Neuron (in vitro differentiated cells): ENCODE results near the gene KLF18.

Experiments used
- H2AFZ ChIP-seq: one replicate; pipeline ENCODE4 v1.6.1; 2013; ENCODE audit warnings: low read depth, mild to moderate bottlenecking, inconsistent platforms, low read length, moderate library complexity
- H3K27me3 ChIP-seq: one replicate; pipeline ENCODE4 v1.6.1; 2013; ENCODE audit warnings: low read length; ENCODE audit not compliant: insufficient read depth
- H3K36me3 ChIP-seq: one replicate; pipeline ENCODE4 v1.6.1; 2013; ENCODE audit warnings: low read length; ENCODE audit not compliant: insufficient read depth
- H3K4me1 ChIP-seq: one replicate; pipeline ENCODE4 v1.6.1; 2013; ENCODE audit warnings: low read length; ENCODE audit not compliant: insufficient read depth
- H3K4me3 ChIP-seq: 2 replicates; pipeline ENCODE4 v1.5.1; 2013; ENCODE audit warnings: mild to moderate bottlenecking, low read length, moderate library complexity
- H3K9me3 ChIP-seq: one replicate; pipeline ENCODE4 v1.6.1; 2013; ENCODE audit warnings: low read length

Gene KLF18

GRCh38 chr1:44141531-44141930 is at the start of gene KLF18:
TSS of gene KLF18 (minus strand) at chr1:44141631. CDS start at chr1:44141631, 0 bp downstream.
- H3K4me3 ChIP-seq = no peak within 1 kb of the TSS
- H3K27me3 ChIP-seq = no peaks in the 10 kb centered on the region
- no peaks in the 10 kb centered on the region for H3K36me3 ChIP-seq
- no peaks in the 10 kb centered on the region for H3K4me1 ChIP-seq
- no peak within 1 kb of the TSS for H2AFZ ChIP-seq
- peaks cover 2% of the 10 kb centered on the region for H3K9me3 ChIP-seq

DNA sequence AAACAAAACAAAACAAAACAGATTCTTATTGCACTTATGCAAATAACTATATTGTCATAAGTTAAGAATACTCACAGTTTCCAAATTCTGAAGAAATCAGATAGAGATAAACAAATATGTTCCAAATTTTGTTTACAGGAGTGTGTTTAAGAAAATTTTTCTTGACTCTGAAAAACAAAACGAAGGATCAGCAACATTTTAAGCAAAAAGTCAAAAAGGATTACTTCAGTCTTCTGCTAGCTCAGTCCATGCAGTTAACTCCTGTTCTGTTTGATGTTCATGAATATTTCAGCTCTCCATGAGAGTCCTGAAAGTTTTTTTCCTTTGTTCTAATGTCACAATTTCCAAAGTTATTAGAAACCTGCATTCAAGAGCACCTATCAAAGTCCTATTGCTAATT is 33.2 kb upstream of the KLF18 start:
- Histone ChIP-seq H3K27me3 (no peaks in the 10 kb centered on the region), H3K4me3 (no peak overlapping the region), H2AFZ (no peak overlapping the region), H3K36me3 (no peaks in the 10 kb centered on the region), H3K9me3 (peaks cover 3% of the 10 kb centered on the region), H3K4me1 (peaks cover 14% of the 10 kb centered on the region)

- Histone ChIP-seq H2AFZ (no peak overlapping the region), H3K9me3 (peaks cover 5% of the 10 kb centered on the region), H3K4me1 (peaks cover 16% of the 10 kb centered on the region), H3K4me3 (no peak overlapping the region), H3K36me3 (no peaks in the 10 kb centered on the region), H3K27me3 (no peaks in the 10 kb centered on the region)
Observed at GRCh38 chr1:44170281-44170823, 28.9 kb upstream of the KLF18 start.

- Histone ChIP-seq H2AFZ (no peak overlapping the region), H3K27me3 (no peaks in the 10 kb centered on the region), H3K4me1 (peaks cover 16% of the 10 kb centered on the region), H3K36me3 (no peaks in the 10 kb centered on the region), H3K4me3 (no peak overlapping the region), H3K9me3 (peaks cover 5% of the 10 kb centered on the region)
Observed at GRCh38 chr1:44168520-44169098, 27.2 kb upstream of the KLF18 start.

DNA sequence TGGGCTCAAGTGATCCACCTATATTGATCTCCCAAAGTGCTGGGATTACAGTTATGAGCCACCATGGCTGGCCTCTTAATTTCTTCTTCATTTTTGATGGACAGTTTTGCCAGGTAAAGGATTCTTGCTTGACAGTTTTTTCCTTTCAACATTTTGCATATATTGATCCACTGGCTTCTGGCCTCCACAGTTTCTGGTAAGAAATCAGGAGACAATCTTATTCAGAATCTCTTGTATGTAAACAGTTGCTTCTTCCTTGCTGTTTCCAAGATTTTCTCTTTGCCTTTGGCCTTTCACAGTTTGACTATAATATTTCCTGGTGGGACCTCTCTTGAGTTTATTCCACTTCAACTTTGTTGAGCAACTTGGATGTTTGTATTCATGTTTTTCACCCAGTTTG is 20.1 kb upstream of the KLF18 start:
- Histone ChIP-seq H2AFZ (no peak overlapping the region), H3K36me3 (no peaks in the 10 kb centered on the region), H3K9me3 (peaks cover 2% of the 10 kb centered on the region), H3K4me3 (no peak overlapping the region), H3K27me3 (no peaks in the 10 kb centered on the region), H3K4me1 (no peaks in the 10 kb centered on the region)

GRCh38 chr1:44158871-44159270 is 17.4 kb upstream of the KLF18 start:
- H3K27me3 ChIP-seq = no peaks in the 10 kb centered on the region
- peaks cover 2% of the 10 kb centered on the region for H3K9me3 ChIP-seq
- no peaks in the 10 kb centered on the region for H3K36me3 ChIP-seq
- no peak overlapping the region for H2AFZ ChIP-seq
- no peak overlapping the region for H3K4me3 ChIP-seq
- no peaks in the 10 kb centered on the region for H3K4me1 ChIP-seq

DNA sequence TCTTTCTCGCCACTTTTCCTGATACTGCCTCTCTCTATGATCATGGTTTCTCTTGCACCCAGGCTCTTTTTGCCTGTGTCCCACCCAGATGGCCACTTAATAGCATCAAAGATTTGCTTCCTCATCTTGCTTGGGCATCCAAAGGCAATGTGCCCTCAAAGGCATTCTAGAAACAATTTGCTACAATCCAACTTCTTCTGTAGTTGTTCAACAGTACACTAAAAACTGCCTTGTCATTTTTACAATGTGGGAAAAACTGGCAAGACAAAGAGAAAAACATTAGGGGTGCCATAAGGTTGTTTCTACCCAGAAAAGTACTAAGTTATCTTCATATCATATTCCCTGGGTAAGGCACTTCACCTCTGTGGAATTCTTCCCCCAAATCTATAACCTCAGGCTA is 16.5 kb upstream of the KLF18 start:
- Histone ChIP-seq H3K4me3 (no peak overlapping the region), H3K27me3 (no peaks in the 10 kb centered on the region), H3K36me3 (no peaks in the 10 kb centered on the region), H2AFZ (no peak overlapping the region), H3K9me3 (peaks cover 2% of the 10 kb centered on the region), H3K4me1 (no peaks in the 10 kb centered on the region)

GRCh38 chr1:44154049-44154448 is 12.6 kb upstream of the KLF18 start:
- no peaks in the 10 kb centered on the region for H3K4me1 ChIP-seq
- no peaks in the 10 kb centered on the region for H3K36me3 ChIP-seq
- H3K27me3 ChIP-seq = no peaks in the 10 kb centered on the region
- no peak overlapping the region for H2AFZ ChIP-seq
- no peaks in the 10 kb centered on the region for H3K9me3 ChIP-seq
- no peak overlapping the region for H3K4me3 ChIP-seq

GRCh38 chr1:44152692-44153091 is 11.3 kb upstream of the KLF18 start:
- no peak overlapping the region for H2AFZ ChIP-seq
- no peaks in the 10 kb centered on the region for H3K4me1 ChIP-seq
- no peak overlapping the region for H3K4me3 ChIP-seq
- no peaks in the 10 kb centered on the region for H3K36me3 ChIP-seq
- H3K27me3 ChIP-seq = no peaks in the 10 kb centered on the region
- no peaks in the 10 kb centered on the region for H3K9me3 ChIP-seq

DNA sequence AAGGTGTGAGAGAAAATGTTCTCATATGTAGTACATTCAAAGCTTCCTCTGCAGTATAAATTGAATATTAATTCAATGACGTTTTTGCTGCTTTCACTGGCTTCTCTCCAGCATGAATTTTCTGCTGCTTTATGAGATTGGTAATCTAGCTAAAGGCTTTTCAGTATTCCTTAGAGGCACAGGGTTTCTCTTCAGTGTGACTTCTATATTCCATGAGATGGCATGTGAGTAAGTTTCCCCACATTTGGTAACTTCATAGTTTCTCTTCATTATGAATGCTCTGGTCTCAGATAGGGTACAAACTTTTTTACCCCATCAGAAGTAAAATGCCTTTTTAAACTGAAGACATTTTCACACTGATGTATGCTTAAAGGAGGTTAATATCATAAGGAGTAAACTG is 10.4 kb upstream of the KLF18 start:
- no peaks in the 10 kb centered on the region for H3K27me3 ChIP-seq
- no peak overlapping the region for H3K4me3 ChIP-seq
- no peaks in the 10 kb centered on the region for H3K4me1 ChIP-seq
- H3K9me3 ChIP-seq = no peaks in the 10 kb centered on the region
- no peaks in the 10 kb centered on the region for H3K36me3 ChIP-seq
- H2AFZ ChIP-seq = no peak overlapping the region

- Histone ChIP-seq H3K4me3 (no peak overlapping the region), H2AFZ (no peak overlapping the region), H3K4me1 (no peaks in the 10 kb centered on the region), H3K9me3 (no peaks in the 10 kb centered on the region), H3K36me3 (no peaks in the 10 kb centered on the region), H3K27me3 (no peaks in the 10 kb centered on the region)
Observed at GRCh38 chr1:44151332-44151731, 9.9 kb upstream of the KLF18 start.

DNA sequence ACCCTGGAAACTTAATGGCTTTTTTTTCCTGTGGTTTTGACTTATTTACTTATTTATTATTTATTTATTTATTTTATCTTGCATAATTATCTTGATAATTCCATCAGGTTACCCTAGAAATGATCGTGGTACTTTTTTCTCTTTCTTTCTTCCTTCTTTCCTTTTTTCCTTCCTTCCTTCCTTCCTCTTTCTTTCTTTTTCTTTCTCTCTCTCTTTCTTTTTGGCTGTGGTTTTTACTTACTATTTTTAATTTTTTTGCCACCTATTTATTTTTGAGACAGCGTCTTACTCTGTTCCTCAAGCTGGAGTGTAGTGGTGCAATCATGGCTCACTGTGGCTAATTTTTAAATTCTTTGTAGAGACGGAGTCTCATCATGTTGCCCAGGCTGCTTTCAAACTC is 6.2 kb upstream of the KLF18 start:
- H3K4me1 ChIP-seq = no peaks in the 10 kb centered on the region

GRCh38 chr1:44146536-44147361 is 5.3 kb upstream of the KLF18 start:
- Histone ChIP-seq H3K4me3 (no peak overlapping the region), H2AFZ (no peak overlapping the region), H3K27me3 (no peaks in the 10 kb centered on the region), H3K36me3 (no peaks in the 10 kb centered on the region), H3K4me1 (no peaks in the 10 kb centered on the region), H3K9me3 (peaks cover 2% of the 10 kb centered on the region)

More for the DNA sequence above, 6.2 kb upstream of the KLF18 start:
- H3K4me3 ChIP-seq = no peak overlapping the region
- no peaks in the 10 kb centered on the region for H3K36me3 ChIP-seq
- no peaks in the 10 kb centered on the region for H3K27me3 ChIP-seq
- no peak overlapping the region for H2AFZ ChIP-seq
- H3K9me3 ChIP-seq = peaks cover 2% of the 10 kb centered on the region
